ENCODE measurements around the gene STUM.

DNA sequence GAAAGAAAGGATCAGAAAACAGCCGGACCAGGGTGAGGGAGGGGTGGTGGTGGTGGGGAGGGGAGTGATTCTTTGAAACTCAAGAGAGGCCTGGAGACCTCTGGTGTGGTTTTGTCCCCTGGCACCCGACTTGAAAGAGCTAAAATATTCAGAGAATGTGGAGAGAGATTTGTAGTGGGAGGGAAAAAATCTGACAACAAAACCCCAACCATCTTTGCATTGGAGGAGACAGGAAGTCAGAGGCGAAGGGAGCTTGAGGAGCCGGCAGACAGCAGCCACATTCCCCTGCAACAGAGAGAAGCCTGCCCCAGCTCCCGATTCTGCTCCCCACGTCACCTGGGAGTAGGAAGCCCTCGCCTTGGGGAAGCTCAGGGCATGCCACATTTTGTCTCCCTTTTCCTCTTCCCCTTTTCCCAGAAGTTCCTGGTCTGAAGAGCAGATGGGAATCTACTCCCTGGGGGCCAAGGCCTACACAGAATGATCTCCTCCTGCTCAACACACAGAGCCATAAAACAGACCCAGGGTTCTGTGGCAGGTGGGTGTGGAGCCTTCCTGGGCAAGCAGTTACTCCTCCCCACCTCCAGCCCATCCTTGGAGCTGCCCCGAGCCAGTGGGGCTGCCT lies 105.6 kb downstream of the STUM start:
- TF ChIP-seq, protein P1, sequence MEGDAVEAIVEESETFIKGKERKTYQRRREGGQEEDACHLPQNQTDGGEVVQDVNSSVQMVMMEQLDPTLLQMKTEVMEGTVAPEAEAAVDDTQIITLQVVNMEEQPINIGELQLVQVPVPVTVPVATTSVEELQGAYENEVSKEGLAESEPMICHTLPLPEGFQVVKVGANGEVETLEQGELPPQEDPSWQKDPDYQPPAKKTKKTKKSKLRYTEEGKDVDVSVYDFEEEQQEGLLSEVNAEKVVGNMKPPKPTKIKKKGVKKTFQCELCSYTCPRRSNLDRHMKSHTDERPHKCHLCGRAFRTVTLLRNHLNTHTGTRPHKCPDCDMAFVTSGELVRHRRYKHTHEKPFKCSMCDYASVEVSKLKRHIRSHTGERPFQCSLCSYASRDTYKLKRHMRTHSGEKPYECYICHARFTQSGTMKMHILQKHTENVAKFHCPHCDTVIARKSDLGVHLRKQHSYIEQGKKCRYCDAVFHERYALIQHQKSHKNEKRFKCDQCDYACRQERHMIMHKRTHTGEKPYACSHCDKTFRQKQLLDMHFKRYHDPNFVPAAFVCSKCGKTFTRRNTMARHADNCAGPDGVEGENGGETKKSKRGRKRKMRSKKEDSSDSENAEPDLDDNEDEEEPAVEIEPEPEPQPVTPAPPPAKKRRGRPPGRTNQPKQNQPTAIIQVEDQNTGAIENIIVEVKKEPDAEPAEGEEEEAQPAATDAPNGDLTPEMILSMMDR (IDR thresholded peaks at IDR 0.05; ENCODE audit: low read depth, low read length): no peak
- TF ChIP-seq EZH2phosphoT487 (IDR thresholded peaks at IDR 0.05; ENCODE audit: low read depth): no peak

Data from OCI-LY3 (cell line).